Tibial nerve (tissue), 4 donors: ENCODE results near the gene CNGA3. TPM values are rescaled to one million over a fixed set of nuclear protein-coding genes. Genes with fewer than 3 reads are reported as not detected.
"Not testable (repeated sequence)": the region's sequence is repeated elsewhere in the genome, so short reads cannot be mapped to it uniquely, and the experiment has no call there.

ENCODE experiments used
- DNase-seq, 2 donors: peaks; one replicate each; pipeline ENCODE4 v3.0.0-alpha.2; 2019; ENCODE audit warnings: low spot score in 2 of 2
- H3K27ac ChIP-seq, 4 donors: fragments of 200-600 bp; sonication (generic) in 3 of 4; one replicate each; pipeline ENCODE4 v1.5.1; 2017 to 2019; ENCODE audit warnings: mild to moderate bottlenecking in 1 of 4
- H3K27me3 ChIP-seq, 2 donors: fragments of 200-600 bp; sonication (generic) in 1 of 2; one replicate each; pipeline versions ENCODE4 v1.5.1 to v1.6.0; 2017 to 2019
- H3K36me3 ChIP-seq, 3 donors: fragments of 200-600 bp; sonication (generic); one replicate each; pipeline ENCODE4 v1.5.1; 2018 to 2019
- H3K4me1 ChIP-seq, 4 donors: fragments of 200-600 bp; sonication (generic) in 3 of 4; one replicate each; pipeline ENCODE4 v1.5.1; 2017 to 2019
- H3K4me3 ChIP-seq, 4 donors: fragments of 200-600 bp; sonication (generic) in 3 of 4; one replicate each; pipeline ENCODE4 v1.5.1; 2017 to 2019; ENCODE audit warnings: mild to moderate bottlenecking in 1 of 4, moderate library complexity in 1 of 4
- H3K9me3 ChIP-seq, 4 donors: fragments of 200-600 bp; sonication (generic) in 3 of 4; one replicate each; pipeline ENCODE4 v1.5.1; 2017 to 2019
- CTCF ChIP-seq, 5 experiments: fragments of 200-600 bp in 3 of 5; fragments of 450-650 bp in 2 of 5; sonication (generic) in 3 of 5; IDR thresholded peaks; one replicate each; pipeline ENCODE4 v1.5.1; 2016 to 2019; ENCODE audit warnings: antibody characterized with exemption in 5 of 5, mild to moderate bottlenecking in 3 of 5, moderate library complexity in 2 of 5
- EP300 ChIP-seq, 2 donors: sonication (generic); formaldehyde crosslinking; IDR thresholded peaks; one replicate each; pipeline ENCODE4 v1.6.1; 2017; ENCODE audit warnings: antibody characterized with exemption in 2 of 2, mild to moderate bottlenecking in 1 of 2
- POLR2A ChIP-seq, 2 donors: fragments of 450-650 bp; IDR thresholded peaks; one replicate each; pipeline ENCODE4 v1.6.1; 2017; ENCODE audit warnings: antibody characterized with exemption in 2 of 2, mild to moderate bottlenecking in 2 of 2, moderate library complexity in 2 of 2
- WGBS, 2 donors: methylation state at CpG; one replicate each; pipeline ENCODE4 v1.1.5; 2018; 5-methylcytosine and 5-hydroxymethylcytosine counted together
- total RNA-seq, 4 donors: library from RNA; depleted of rRNA; stranded (reverse); fragments of >200 nt; gene quantifications; one replicate each; pipeline ENCODE4 v1.1.0, GENCODE V29; 2016

Gene CNGA3
- total RNA-seq, 4 donors from 2014 or later = 0.30 to 1.3 TPM; not detected in 2

DNA sequence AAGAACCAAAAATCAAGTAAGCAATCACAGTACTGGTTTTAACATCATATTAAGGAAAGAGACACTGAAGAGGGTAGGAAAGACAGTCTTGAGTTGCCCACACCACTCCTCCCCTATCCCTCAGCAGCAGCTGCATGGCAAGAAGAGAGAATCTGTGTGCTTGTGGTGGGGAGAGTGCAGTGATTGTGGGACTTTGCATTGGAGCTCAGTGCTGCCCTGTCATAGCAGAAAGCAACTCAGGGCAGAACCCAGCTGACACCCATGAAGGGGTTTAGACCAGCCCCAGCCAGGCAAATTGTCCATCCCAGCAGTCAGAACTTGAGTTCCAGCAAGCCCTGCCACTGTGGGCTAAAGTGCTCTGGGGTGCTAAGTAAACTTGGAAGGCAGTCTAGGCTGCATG is 57.6 kb downstream of the CNGA3 start:
- no peaks in the 10 kb centered on the region for H3K4me1 ChIP-seq
- H3K27ac ChIP-seq = no peak overlapping the region
- TF ChIP-seq EP300 (IDR thresholded peaks at IDR 0.05) = no peak
- TF ChIP-seq POLR2A (IDR thresholded peaks at IDR 0.05) = no peak
- no peak for TF ChIP-seq CTCF (IDR thresholded peaks at IDR 0.05)
- DNase-seq = no peak
- H3K36me3 ChIP-seq = no peaks in the 10 kb centered on the region
- H3K27me3 ChIP-seq = no peaks in the 10 kb centered on the region
- no peaks in the 10 kb centered on the region for H3K9me3 ChIP-seq
- no peak overlapping the region for H3K4me3 ChIP-seq

GRCh38 chr2:98404556-98405250 is 58.4 kb downstream of the CNGA3 start:
- TF ChIP-seq CTCF (IDR thresholded peaks at IDR 0.05) = no peak
- no peak for TF ChIP-seq POLR2A (IDR thresholded peaks at IDR 0.05)
- no peak for TF ChIP-seq EP300 (IDR thresholded peaks at IDR 0.05)
- WGBS, 2 donors = 75 to 100% methylated on average over 2 of the region's 2 CpGs

GRCh38 chr2:98405301-98405700 is 59.0 kb downstream of the CNGA3 start:
- Histone ChIP-seq H3K27me3 (no peaks in the 10 kb centered on the region), H3K36me3 (no peaks in the 10 kb centered on the region), H3K9me3 (no peaks in the 10 kb centered on the region), H3K4me3 (no peak overlapping the region), H3K4me1 (no peaks in the 10 kb centered on the region), H3K27ac (no peak overlapping the region)
- TF ChIP-seq CTCF (IDR thresholded peaks at IDR 0.05) = no peak
- no peak for TF ChIP-seq EP300 (IDR thresholded peaks at IDR 0.05)
- TF ChIP-seq POLR2A (IDR thresholded peaks at IDR 0.05) = no peak
- WGBS, 2 donors = 75 to 88% methylated on average over 2 of the region's 2 CpGs
- no peak for DNase-seq

More at GRCh38 chr2:98404556-98405250, 58.4 kb downstream of the CNGA3 start:
- H3K27ac ChIP-seq = no peak overlapping the region
- H3K36me3 ChIP-seq = no peaks in the 10 kb centered on the region
- no peak for DNase-seq
- no peaks in the 10 kb centered on the region for H3K9me3 ChIP-seq
- no peaks in the 10 kb centered on the region for H3K27me3 ChIP-seq
- no peak overlapping the region for H3K4me3 ChIP-seq
- no peaks in the 10 kb centered on the region for H3K4me1 ChIP-seq

GRCh38 chr2:98408155-98408554 is 61.9 kb downstream of the CNGA3 start:
- no peak overlapping the region for H3K27ac ChIP-seq
- TF ChIP-seq EP300 (IDR thresholded peaks at IDR 0.05) (no peak), CTCF (IDR thresholded peaks at IDR 0.05) (no peak), POLR2A (IDR thresholded peaks at IDR 0.05) (no peak)
- no peak for DNase-seq
- WGBS, 2 donors = 74 to 78% methylated on average over 5 of the region's 5 CpGs
- H3K36me3 ChIP-seq = no peaks in the 10 kb centered on the region
- H3K4me1 ChIP-seq = no peaks in the 10 kb centered on the region
- H3K27me3 ChIP-seq = no peaks in the 10 kb centered on the region
- no peak overlapping the region for H3K4me3 ChIP-seq
- no peaks in the 10 kb centered on the region for H3K9me3 ChIP-seq

GRCh38 chr2:98412751-98413458 is 66.6 kb downstream of the CNGA3 start:
- Histone ChIP-seq H3K4me3 (no peak overlapping the region), H3K27me3 (no peaks in the 10 kb centered on the region), H3K9me3 (no peaks in the 10 kb centered on the region), H3K36me3 (no peaks in the 10 kb centered on the region), H3K4me1 (no peaks in the 10 kb centered on the region), H3K27ac (no peak overlapping the region)
- 23 to 30% methylated on average over 5 of the region's 5 CpGs for WGBS, 2 donors
- peak in 1 of 2 donors; percentile 69 for DNase-seq
- TF ChIP-seq CTCF (IDR thresholded peaks at IDR 0.05) (peak; percentile 30 to 65 (median 56)), POLR2A (IDR thresholded peaks at IDR 0.05) (no peak)

DNA sequence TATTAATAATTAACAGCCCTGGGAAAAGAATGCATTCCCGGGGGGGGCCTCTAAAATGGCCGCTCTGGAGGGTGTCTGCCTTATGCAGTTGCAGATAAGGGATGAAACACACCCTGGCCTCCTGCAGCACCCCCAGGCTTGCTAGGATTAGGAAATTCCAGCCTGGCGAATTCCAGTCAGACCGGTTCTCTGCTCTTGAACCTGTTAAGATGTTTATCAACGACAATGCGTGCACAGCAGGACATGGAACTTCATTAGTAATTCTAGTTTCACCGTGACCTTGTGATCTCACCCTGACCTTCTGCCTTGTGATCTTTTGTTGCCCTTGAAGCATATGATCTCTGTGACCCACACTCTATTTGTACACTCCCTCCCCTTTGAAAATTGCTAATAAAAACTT is 68.0 kb downstream of the CNGA3 start:
- H3K27me3 ChIP-seq, DNase-seq, H3K27ac ChIP-seq, H3K9me3 ChIP-seq, H3K4me3 ChIP-seq, H3K4me1 ChIP-seq, H3K36me3 ChIP-seq: not testable (repeated sequence)
- 89 to 91% methylated on average over 7 of the region's 7 CpGs for WGBS, 2 donors

GRCh38 chr2:98415719-98416248 is 69.5 kb downstream of the CNGA3 start:
- H3K27me3 ChIP-seq, H3K27ac ChIP-seq, H3K9me3 ChIP-seq, H3K4me1 ChIP-seq, H3K36me3 ChIP-seq, H3K4me3 ChIP-seq, DNase-seq: not testable (repeated sequence)
- WGBS, 2 donors = 91 to 94% methylated on average over 9 of the region's 9 CpGs
